ENCODE data around the gene SFRP5. TPM values are rescaled to one million over a fixed set of nuclear protein-coding genes. Genes with fewer than 3 reads are reported as not detected.

The SFRP5 gene
- total RNA-seq, 4 donors from 2014 or later: 0.69 to 4.4 (median 1.4) TPM

- no peak overlapping the region for H3K4me3 ChIP-seq (ENCODE audit: low read depth, poor library complexity, severe bottlenecking)
- intact Hi-C loops (cut with DNase I; ENCODE audit: low total_unique reads): loop anchor here (5.0 kb wide), 1 partner anchor 80 kb away; no protein-coding TSS in a partner anchor
- TF ChIP-seq POLR2A (IDR thresholded peaks at IDR 0.05): no peak
- TF ChIP-seq, protein P1, sequence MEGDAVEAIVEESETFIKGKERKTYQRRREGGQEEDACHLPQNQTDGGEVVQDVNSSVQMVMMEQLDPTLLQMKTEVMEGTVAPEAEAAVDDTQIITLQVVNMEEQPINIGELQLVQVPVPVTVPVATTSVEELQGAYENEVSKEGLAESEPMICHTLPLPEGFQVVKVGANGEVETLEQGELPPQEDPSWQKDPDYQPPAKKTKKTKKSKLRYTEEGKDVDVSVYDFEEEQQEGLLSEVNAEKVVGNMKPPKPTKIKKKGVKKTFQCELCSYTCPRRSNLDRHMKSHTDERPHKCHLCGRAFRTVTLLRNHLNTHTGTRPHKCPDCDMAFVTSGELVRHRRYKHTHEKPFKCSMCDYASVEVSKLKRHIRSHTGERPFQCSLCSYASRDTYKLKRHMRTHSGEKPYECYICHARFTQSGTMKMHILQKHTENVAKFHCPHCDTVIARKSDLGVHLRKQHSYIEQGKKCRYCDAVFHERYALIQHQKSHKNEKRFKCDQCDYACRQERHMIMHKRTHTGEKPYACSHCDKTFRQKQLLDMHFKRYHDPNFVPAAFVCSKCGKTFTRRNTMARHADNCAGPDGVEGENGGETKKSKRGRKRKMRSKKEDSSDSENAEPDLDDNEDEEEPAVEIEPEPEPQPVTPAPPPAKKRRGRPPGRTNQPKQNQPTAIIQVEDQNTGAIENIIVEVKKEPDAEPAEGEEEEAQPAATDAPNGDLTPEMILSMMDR (IDR thresholded peaks at IDR 0.05): peak in 1 of 3 donors; percentile 38
- 20 to 22% methylated on average over 13 of the region's 13 CpGs for WGBS, 2 donors
- peak; percentile 58 to 93 for DNase-seq (ENCODE audit: low spot score in 2 of 2)
Observed at GRCh38 chr10:97791824-97792721, 20.3 kb upstream of the SFRP5 start.

DNA sequence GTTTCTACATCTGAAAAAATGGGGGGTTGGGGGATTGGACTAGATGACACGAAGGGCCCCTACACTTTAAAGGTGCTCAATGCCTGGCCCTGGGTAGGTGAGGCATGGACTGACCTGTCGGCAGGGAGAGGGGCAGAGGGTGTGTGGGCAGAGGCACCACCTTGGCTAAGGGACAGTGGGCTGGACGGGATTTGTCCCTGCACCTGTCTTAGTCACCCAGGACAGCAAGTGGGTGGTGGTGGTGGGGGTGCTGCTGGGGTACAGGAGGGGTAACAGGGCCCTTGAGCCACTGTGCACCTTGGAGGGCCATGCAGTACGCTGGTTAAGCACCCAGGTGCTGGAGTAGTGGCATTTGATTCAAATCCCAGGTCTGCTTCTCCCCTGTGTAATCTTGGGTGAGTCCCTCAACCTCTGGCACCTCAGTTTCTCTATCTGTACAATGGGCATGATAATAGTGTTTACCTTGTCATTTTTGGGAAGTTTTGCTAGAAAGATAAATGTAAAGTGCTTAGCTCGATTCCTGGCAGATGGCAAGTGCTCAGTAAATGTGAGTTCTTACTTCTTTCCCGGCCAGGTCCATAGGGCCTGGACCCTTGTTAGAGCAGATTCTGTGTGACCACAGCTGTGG lies 18.1 kb upstream of the SFRP5 start:
- DNase-seq (ENCODE audit: low spot score in 2 of 2): no peak
- no peak overlapping the region for H3K4me3 ChIP-seq (ENCODE audit: low read depth, poor library complexity, severe bottlenecking)
- TF ChIP-seq, protein P1 (IDR thresholded peaks at IDR 0.05): no peak
- no peak for TF ChIP-seq POLR2A (IDR thresholded peaks at IDR 0.05)
- WGBS, 2 donors: 83 to 87% methylated on average over 5 of the region's 6 CpGs
- intact Hi-C loops (cut with DNase I; ENCODE audit: low total_unique reads): loop anchor here (5.0 kb wide), 1 partner anchor 82 kb away; no protein-coding TSS in a partner anchor

DNA sequence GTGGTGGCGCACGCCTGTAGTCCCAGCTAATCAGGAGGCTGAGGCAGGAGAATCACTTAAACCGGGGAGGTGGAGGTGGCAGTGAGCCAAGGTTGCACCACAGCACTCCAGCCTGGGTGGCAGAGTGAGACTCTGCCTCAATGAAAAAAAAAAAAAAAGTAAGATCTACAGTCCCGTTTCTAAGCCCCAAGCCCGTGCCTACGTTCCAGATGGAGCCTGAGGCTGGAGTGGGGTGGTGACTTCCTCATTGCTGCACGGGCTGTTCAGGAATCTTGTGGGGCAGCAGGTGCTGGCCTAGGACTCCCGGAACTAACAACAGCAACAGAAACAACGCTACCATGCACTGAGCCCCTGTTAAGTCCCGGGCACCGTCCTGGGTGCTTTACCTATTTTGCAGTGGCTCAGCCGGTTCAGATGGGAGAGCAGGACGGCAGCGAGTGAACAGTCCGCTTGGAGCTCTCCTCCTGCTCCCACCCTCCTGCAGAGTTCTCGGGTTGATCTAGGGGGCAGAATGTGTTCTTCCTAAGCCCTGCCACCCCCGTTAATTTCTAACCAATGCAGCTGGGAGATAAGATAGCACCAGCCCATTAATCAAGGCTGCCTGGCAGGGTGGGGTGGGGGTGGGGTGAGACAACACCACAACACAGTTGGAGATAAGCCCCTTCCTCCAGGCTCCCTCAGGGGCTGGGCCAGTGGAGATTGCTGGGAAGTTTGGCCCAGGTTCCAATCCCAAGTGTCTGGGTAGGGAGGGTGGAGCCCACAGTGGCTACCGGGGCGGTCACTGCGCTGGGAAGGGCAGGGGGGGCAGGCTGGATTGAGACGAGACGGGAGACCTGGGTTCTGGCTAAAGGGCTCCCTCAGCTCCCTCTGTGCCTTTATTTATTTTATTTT lies 17.0 kb upstream of the SFRP5 start:
- H3K4me3 ChIP-seq (ENCODE audit: low read depth, poor library complexity, severe bottlenecking): no peak overlapping the region
- WGBS, 2 donors: 23 to 28% methylated on average over 22 of the region's 22 CpGs
- intact Hi-C loops (cut with DNase I; ENCODE audit: low total_unique reads): no loop called here
- no peak for TF ChIP-seq POLR2A (IDR thresholded peaks at IDR 0.05)
- TF ChIP-seq, protein P1 (IDR thresholded peaks at IDR 0.05): no peak
- no peak for DNase-seq (ENCODE audit: low spot score in 2 of 2)

- 45 to 48% methylated on average over 9 of the region's 9 CpGs for WGBS, 2 donors
- H3K4me3 ChIP-seq (ENCODE audit: low read depth, poor library complexity, severe bottlenecking): no peak overlapping the region
- intact Hi-C loops (cut with DNase I; ENCODE audit: low total_unique reads): no loop called here
- no peak for TF ChIP-seq POLR2A (IDR thresholded peaks at IDR 0.05)
- TF ChIP-seq, protein P1 (IDR thresholded peaks at IDR 0.05): no peak
- DNase-seq (ENCODE audit: low spot score in 2 of 2): peak in 1 of 2 donors; percentile 36
Observed at GRCh38 chr10:97785731-97786130, 13.9 kb upstream of the SFRP5 start.

- 75 to 81% methylated on average over 5 of the region's 5 CpGs for WGBS, 2 donors
- intact Hi-C loops (cut with DNase I; ENCODE audit: low total_unique reads): no loop called here
- no peak overlapping the region for H3K4me3 ChIP-seq (ENCODE audit: low read depth, poor library complexity, severe bottlenecking)
- DNase-seq (ENCODE audit: low spot score in 2 of 2): no peak
- TF ChIP-seq POLR2A (IDR thresholded peaks at IDR 0.05): no peak
- TF ChIP-seq, protein P1 (IDR thresholded peaks at IDR 0.05): no peak
Observed at GRCh38 chr10:97785231-97785630, 13.4 kb upstream of the SFRP5 start.

Data from lower leg skin (tissue), 4 donors.